ENCODE data around the gene FAM162A.
A peak's percentile ranks its signal among the peaks of the same experiment; 100 is the strongest.
"Not testable (repeated sequence)": the region's sequence is repeated elsewhere in the genome, so short reads cannot be mapped to it uniquely, and the experiment has no call there.

Gene FAM162A

DNA sequence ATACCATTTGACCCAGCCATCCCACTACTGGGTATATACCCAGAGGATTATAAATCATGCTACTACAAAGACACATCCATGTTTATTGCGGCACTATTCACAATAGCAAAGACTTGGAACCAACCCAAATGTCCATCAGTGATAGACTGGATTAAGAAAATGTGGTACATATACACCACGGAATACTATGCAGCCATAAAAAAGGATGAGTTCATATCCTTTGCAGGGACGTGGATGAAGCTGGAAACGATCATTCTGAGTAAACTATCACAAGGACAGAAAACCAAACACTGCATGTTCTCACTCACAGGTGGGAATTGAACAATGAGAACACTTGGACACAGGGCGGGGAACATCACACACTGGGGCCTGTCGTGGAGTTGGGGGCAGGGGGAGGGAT, 64.2 kb downstream of the FAM162A start:
- ATAC-seq = not testable (repeated sequence)
- TF ChIP-seq ZNF8 (CRISPR knock-in tag; IDR thresholded peaks at IDR 0.05) = peak; percentile 93

DNA sequence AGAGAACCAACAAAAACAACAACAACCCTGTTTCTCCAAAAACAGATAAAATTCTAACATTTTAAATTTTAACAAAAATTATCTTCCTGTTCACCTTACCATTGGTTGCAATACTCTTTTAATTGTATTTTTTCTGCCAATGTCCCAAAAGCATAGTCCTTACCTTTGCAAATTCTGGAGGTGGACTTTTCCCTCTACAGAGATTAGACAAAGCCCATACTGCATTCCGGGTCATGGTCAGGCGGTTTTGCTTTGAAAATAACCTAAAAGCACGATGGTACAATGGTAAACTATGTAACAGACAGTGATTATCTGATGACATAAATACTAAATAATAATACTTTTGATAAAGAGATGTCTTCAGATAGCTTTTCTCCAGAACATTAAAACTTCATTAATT, 67.4 kb downstream of the FAM162A start:
- ATAC-seq = no peak
- no peak for TF ChIP-seq ESRRG (CRISPR knock-in tag; IDR thresholded peaks at IDR 0.05)
- TF ChIP-seq RARB (CRISPR knock-in tag; IDR thresholded peaks at IDR 0.05) = no peak
- TF ChIP-seq, protein P1, sequence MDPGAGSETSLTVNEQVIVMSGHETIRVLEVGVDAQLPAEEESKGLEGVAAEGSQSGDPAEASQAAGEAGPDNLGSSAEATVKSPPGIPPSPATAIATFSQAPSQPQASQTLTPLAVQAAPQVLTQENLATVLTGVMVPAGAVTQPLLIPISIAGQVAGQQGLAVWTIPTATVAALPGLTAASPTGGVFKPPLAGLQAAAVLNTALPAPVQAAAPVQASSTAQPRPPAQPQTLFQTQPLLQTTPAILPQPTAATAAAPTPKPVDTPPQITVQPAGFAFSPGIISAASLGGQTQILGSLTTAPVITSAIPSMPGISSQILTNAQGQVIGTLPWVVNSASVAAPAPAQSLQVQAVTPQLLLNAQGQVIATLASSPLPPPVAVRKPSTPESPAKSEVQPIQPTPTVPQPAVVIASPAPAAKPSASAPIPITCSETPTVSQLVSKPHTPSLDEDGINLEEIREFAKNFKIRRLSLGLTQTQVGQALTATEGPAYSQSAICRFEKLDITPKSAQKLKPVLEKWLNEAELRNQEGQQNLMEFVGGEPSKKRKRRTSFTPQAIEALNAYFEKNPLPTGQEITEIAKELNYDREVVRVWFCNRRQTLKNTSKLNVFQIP (CRISPR knock-in tag; IDR thresholded peaks at IDR 0.05; ENCODE audit: borderline replicate concordance, low read depth) = no peak
- TF ChIP-seq ZFP3 (CRISPR knock-in tag; IDR thresholded peaks at IDR 0.05) = no peak
- TF ChIP-seq ZC3H10 (CRISPR knock-in tag; IDR thresholded peaks at IDR 0.05) = no peak
- no peak for TF ChIP-seq CSDC2 (CRISPR knock-in tag; IDR thresholded peaks at IDR 0.05)
- TF ChIP-seq ZNF8 (CRISPR knock-in tag; IDR thresholded peaks at IDR 0.05) = no peak
- TF ChIP-seq ISL1 (CRISPR knock-in tag; IDR thresholded peaks at IDR 0.05) = no peak
- TF ChIP-seq SNAI2 (CRISPR knock-in tag; IDR thresholded peaks at IDR 0.05) = no peak
- no peak for TF ChIP-seq BACH2 (CRISPR knock-in tag; IDR thresholded peaks at IDR 0.05; ENCODE audit: borderline replicate concordance)
- TF ChIP-seq ZFP30 (CRISPR knock-in tag; IDR thresholded peaks at IDR 0.05) = no peak
- TF ChIP-seq ZNF565 (CRISPR knock-in tag; conservative IDR thresholded peaks at IDR 0.05; ENCODE audit: low read depth) = no peak
- TF ChIP-seq ARNTL (CRISPR knock-in tag; IDR thresholded peaks at IDR 0.05; ENCODE audit: borderline replicate concordance, low read depth) = no peak
- TF ChIP-seq PPARA (CRISPR knock-in tag; IDR thresholded peaks at IDR 0.05; ENCODE audit: borderline replicate concordance) = no peak
- no peak for TF ChIP-seq TOX (CRISPR knock-in tag; IDR thresholded peaks at IDR 0.05; ENCODE audit: borderline replicate concordance)
- TF ChIP-seq, protein P2, sequence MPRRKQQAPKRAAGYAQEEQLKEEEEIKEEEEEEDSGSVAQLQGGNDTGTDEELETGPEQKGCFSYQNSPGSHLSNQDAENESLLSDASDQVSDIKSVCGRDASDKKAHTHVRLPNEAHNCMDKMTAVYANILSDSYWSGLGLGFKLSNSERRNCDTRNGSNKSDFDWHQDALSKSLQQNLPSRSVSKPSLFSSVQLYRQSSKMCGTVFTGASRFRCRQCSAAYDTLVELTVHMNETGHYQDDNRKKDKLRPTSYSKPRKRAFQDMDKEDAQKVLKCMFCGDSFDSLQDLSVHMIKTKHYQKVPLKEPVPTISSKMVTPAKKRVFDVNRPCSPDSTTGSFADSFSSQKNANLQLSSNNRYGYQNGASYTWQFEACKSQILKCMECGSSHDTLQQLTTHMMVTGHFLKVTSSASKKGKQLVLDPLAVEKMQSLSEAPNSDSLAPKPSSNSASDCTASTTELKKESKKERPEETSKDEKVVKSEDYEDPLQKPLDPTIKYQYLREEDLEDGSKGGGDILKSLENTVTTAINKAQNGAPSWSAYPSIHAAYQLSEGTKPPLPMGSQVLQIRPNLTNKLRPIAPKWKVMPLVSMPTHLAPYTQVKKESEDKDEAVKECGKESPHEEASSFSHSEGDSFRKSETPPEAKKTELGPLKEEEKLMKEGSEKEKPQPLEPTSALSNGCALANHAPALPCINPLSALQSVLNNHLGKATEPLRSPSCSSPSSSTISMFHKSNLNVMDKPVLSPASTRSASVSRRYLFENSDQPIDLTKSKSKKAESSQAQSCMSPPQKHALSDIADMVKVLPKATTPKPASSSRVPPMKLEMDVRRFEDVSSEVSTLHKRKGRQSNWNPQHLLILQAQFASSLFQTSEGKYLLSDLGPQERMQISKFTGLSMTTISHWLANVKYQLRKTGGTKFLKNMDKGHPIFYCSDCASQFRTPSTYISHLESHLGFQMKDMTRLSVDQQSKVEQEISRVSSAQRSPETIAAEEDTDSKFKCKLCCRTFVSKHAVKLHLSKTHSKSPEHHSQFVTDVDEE (CRISPR knock-in tag; IDR thresholded peaks at IDR 0.05) = no peak

DNA sequence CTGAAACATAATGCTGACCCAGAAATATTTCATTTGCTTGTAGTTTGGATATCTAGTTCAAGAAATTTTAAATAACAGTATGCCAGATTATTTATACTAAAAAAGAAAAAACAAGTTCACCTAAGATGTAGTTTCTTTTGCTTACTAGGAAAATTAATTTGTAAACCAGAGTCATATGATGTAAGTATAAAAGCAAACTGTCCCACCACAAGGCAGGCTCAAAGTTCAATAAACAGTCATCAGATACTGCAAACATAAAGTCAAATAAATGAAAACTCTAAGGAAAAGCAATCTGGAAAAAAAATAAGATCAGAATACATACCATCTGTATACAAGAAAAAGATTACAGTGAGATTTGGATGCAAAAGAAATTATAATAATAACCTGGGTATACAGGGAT, 72.1 kb downstream of the FAM162A start:
- no peak for ATAC-seq
- no peak for TF ChIP-seq OSR1 (CRISPR knock-in tag; IDR thresholded peaks at IDR 0.05)
- TF ChIP-seq, protein P3, sequence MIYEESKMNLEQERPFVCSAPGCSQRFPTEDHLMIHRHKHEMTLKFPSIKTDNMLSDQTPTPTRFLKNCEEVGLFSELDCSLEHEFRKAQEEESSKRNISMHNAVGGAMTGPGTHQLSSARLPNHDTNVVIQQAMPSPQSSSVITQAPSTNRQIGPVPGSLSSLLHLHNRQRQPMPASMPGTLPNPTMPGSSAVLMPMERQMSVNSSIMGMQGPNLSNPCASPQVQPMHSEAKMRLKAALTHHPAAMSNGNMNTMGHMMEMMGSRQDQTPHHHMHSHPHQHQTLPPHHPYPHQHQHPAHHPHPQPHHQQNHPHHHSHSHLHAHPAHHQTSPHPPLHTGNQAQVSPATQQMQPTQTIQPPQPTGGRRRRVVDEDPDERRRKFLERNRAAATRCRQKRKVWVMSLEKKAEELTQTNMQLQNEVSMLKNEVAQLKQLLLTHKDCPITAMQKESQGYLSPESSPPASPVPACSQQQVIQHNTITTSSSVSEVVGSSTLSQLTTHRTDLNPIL (CRISPR knock-in tag; IDR thresholded peaks at IDR 0.05; ENCODE audit: low read depth) = no peak
- no peak for TF ChIP-seq TCF4 (CRISPR knock-in tag; IDR thresholded peaks at IDR 0.05; ENCODE audit: borderline replicate concordance)
- TF ChIP-seq RARB (CRISPR knock-in tag; IDR thresholded peaks at IDR 0.05) = no peak
- no peak for TF ChIP-seq SNAI2 (CRISPR knock-in tag; IDR thresholded peaks at IDR 0.05)
- no peak for TF ChIP-seq BACH2 (CRISPR knock-in tag; IDR thresholded peaks at IDR 0.05; ENCODE audit: borderline replicate concordance)
- no peak for TF ChIP-seq ARNTL (CRISPR knock-in tag; IDR thresholded peaks at IDR 0.05; ENCODE audit: borderline replicate concordance, low read depth)
- no peak for TF ChIP-seq ZFP30 (CRISPR knock-in tag; IDR thresholded peaks at IDR 0.05)
- no peak for TF ChIP-seq ZFP3 (CRISPR knock-in tag; IDR thresholded peaks at IDR 0.05)
- TF ChIP-seq TOX (CRISPR knock-in tag; IDR thresholded peaks at IDR 0.05; ENCODE audit: borderline replicate concordance) = no peak
- no peak for TF ChIP-seq GLIS3 (CRISPR knock-in tag; IDR thresholded peaks at IDR 0.05)
- no peak for TF ChIP-seq ISL1 (CRISPR knock-in tag; IDR thresholded peaks at IDR 0.05)
- no peak for TF ChIP-seq ZNF8 (CRISPR knock-in tag; IDR thresholded peaks at IDR 0.05)
- TF ChIP-seq, protein P2 (CRISPR knock-in tag; IDR thresholded peaks at IDR 0.05) = no peak
- TF ChIP-seq ZNF565 (CRISPR knock-in tag; conservative IDR thresholded peaks at IDR 0.05; ENCODE audit: low read depth) = no peak
- TF ChIP-seq ZC3H10 (CRISPR knock-in tag; IDR thresholded peaks at IDR 0.05) = no peak
- TF ChIP-seq, protein P4, sequence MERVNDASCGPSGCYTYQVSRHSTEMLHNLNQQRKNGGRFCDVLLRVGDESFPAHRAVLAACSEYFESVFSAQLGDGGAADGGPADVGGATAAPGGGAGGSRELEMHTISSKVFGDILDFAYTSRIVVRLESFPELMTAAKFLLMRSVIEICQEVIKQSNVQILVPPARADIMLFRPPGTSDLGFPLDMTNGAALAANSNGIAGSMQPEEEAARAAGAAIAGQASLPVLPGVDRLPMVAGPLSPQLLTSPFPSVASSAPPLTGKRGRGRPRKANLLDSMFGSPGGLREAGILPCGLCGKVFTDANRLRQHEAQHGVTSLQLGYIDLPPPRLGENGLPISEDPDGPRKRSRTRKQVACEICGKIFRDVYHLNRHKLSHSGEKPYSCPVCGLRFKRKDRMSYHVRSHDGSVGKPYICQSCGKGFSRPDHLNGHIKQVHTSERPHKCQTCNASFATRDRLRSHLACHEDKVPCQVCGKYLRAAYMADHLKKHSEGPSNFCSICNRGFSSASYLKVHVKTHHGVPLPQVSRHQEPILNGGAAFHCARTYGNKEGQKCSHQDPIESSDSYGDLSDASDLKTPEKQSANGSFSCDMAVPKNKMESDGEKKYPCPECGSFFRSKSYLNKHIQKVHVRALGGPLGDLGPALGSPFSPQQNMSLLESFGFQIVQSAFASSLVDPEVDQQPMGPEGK (CRISPR knock-in tag; IDR thresholded peaks at IDR 0.05; ENCODE audit: borderline replicate concordance) = no peak
- no peak for TF ChIP-seq ZNF70 (CRISPR knock-in tag; IDR thresholded peaks at IDR 0.05)
- TF ChIP-seq, protein P5, sequence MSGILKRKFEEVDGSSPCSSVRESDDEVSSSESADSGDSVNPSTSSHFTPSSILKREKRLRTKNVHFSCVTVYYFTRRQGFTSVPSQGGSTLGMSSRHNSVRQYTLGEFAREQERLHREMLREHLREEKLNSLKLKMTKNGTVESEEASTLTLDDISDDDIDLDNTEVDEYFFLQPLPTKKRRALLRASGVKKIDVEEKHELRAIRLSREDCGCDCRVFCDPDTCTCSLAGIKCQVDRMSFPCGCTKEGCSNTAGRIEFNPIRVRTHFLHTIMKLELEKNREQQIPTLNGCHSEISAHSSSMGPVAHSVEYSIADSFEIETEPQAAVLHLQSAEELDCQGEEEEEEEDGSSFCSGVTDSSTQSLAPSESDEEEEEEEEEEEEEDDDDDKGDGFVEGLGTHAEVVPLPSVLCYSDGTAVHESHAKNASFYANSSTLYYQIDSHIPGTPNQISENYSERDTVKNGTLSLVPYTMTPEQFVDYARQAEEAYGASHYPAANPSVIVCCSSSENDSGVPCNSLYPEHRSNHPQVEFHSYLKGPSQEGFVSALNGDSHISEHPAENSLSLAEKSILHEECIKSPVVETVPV (CRISPR knock-in tag; IDR thresholded peaks at IDR 0.05) = no peak
